ENCODE results near the gene MST1.

MST1 gene

GRCh38 chr3:49647741-49648140 lies 41.5 kb downstream of the MST1 start:
- POLR2A ChIA-PET: no interaction called here
- TF ChIP-seq CTCF (IDR thresholded peaks at IDR 0.05; ENCODE audit: control extremely low read depth, extremely low read depth, low read depth, missing control alignments): no peak
- CTCF ChIA-PET: interaction anchor here (0.9 kb wide), 1 partner anchor 108 kb away, joined by 3 read pairs; no protein-coding TSS in a partner anchor
- no peak for DNase-seq (ENCODE audit: extremely low spot score)

DNA sequence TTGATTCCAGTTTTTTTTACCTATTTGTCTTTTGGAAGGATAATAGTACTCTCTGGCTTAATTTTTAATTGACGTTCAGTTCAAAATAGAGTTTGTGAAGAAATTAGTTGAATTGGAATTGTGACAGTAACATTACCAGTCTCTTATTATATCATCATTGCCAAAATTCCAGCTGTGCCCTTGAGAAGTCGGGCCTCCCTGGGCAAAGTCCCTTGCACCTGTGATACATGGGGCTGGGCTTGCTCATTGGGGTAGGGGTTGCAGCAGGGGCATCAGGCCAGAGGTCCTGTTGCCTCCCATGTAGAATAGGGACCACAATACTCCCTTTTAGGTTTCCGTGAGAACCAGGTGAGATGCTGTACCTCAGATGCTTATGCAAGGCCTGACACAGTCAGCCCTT lies 43.0 kb downstream of the MST1 start:
- CTCF ChIA-PET: interaction anchor here (1.1 to 2.4 kb wide), 3 partner anchors 9 to 106 kb away, joined by 3 to 8 read pairs (median 4); no protein-coding TSS in a partner anchor
- POLR2A ChIA-PET: interaction anchor here (1.7 kb wide), 1 partner anchor 9 kb away, joined by 4 read pairs; no protein-coding TSS in a partner anchor
- no peak for TF ChIP-seq CTCF (IDR thresholded peaks at IDR 0.05; ENCODE audit: control extremely low read depth, extremely low read depth, low read depth, missing control alignments)
- DNase-seq (ENCODE audit: extremely low spot score): no peak

- CTCF ChIA-PET: interaction anchor here (0.7 to 1.5 kb wide), 5 partner anchors 8 to 105 kb away, joined by 3 to 7 read pairs (median 5); no protein-coding TSS in a partner anchor
- POLR2A ChIA-PET: no interaction called here
- no peak for DNase-seq (ENCODE audit: extremely low spot score)
- TF ChIP-seq CTCF (IDR thresholded peaks at IDR 0.05; ENCODE audit: control extremely low read depth, extremely low read depth, low read depth, missing control alignments): no peak
Observed at GRCh38 chr3:49644684-49645083, 44.6 kb downstream of the MST1 start.

GRCh38 chr3:49642708-49643145 lies 46.5 kb downstream of the MST1 start:
- DNase-seq (ENCODE audit: extremely low spot score): no peak
- POLR2A ChIA-PET: no interaction called here
- CTCF ChIA-PET: interaction anchor here (2.0 kb wide), 1 partner anchor 28 kb away, joined by 5 read pairs; no protein-coding TSS in a partner anchor
- no peak for TF ChIP-seq CTCF (IDR thresholded peaks at IDR 0.05; ENCODE audit: control extremely low read depth, extremely low read depth, low read depth, missing control alignments)

DNA sequence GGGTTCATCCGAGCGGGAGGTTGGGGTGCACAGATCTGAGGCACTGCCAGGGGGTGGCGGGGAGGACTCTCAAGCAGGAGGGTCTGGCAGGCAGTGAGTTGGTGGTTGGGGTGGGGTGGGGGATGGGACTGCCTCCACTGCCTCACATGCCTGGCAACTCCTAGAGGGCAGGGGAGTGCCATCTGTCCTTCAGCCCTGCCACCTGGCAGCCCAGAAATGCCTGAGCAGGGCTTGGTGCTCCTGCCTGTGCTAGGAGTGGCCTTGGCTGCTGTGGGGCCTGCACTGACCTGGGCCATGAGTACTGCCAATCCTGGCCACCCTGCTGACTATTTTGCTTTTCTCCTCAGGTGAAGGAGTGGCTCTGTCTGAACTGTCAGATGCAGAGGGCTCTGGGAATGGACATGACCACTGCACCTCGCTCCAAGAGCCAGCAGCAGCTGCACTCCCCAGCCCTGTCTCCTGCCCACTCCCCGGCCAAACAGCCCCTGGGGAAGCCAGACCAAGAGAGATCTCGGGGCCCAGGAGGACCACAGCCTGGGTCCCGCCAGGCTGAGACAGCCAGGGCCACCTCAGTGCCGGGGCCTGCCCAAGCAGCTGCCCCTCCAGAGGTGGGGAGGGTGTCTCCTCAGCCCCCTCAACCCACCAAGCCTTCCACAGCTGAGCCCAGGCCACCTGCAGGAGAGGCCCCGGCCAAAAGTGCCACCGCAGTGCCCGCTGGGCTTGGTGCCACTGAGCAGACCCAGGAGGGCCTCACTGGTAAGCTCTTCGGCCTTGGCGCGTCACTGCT lies 47.2 kb downstream of the MST1 start:
- ChIA-PET CTCF (interaction anchor here (1.4 to 2.0 kb wide), 2 partner anchors 21 to 29 kb away, joined by 4 to 5 read pairs; no protein-coding TSS in a partner anchor), POLR2A (no interaction called here)
- TF ChIP-seq CTCF (IDR thresholded peaks at IDR 0.05; ENCODE audit: control extremely low read depth, extremely low read depth, low read depth, missing control alignments): no peak
- no peak for DNase-seq (ENCODE audit: extremely low spot score)

GRCh38 chr3:49641292-49641691 lies 48.0 kb downstream of the MST1 start:
- TF ChIP-seq CTCF (IDR thresholded peaks at IDR 0.05; ENCODE audit: control extremely low read depth, extremely low read depth, low read depth, missing control alignments): no peak
- DNase-seq (ENCODE audit: extremely low spot score): no peak
- ChIA-PET POLR2A (no interaction called here), CTCF (interaction anchor here (0.9 to 2.0 kb wide), 3 partner anchors 22 to 102 kb away, joined by 4 to 5 read pairs (median 4); no protein-coding TSS in a partner anchor)
